BE2C (cell line): Measurements from ENCODE around the gene TMUB2.

Experiments
- DNase-seq: peaks from one replicate; pipeline ENCODE4 v3.0.0-alpha.2; 2020
- H3K27me3 ChIP-seq: fragments of 250-450 bp; sonication (Bioruptor Pico); 2 replicates; pipeline ENCODE4 v1.5.1; 2020; ENCODE audit warnings: mild to moderate bottlenecking
- H3K36me3 ChIP-seq: fragments of 250-450 bp; sonication (Bioruptor Pico); 2 replicates; pipeline ENCODE4 v1.5.1; 2020; ENCODE audit warnings: mild to moderate bottlenecking
- H3K4me1 ChIP-seq: fragments of 250-450 bp; sonication (Bioruptor Pico); 2 replicates; pipeline ENCODE4 v1.5.1; 2020
- H3K4me3 ChIP-seq: 2 replicates; pipeline ENCODE4 v1.5.1; 2011; ENCODE audit warnings: low read depth, low read length
- H3K9me3 ChIP-seq: fragments of 250-450 bp; sonication (Bioruptor Pico); 2 replicates; pipeline ENCODE4 v1.5.1; 2020
- TF ChIP-seq, protein P1 (sequence below): IDR thresholded peaks from 2 replicates; pipeline ENCODE4 v1.5.1; 2012; ENCODE audit warnings: mild to moderate bottlenecking, low read depth, low read length

TMUB2 gene

DNA sequence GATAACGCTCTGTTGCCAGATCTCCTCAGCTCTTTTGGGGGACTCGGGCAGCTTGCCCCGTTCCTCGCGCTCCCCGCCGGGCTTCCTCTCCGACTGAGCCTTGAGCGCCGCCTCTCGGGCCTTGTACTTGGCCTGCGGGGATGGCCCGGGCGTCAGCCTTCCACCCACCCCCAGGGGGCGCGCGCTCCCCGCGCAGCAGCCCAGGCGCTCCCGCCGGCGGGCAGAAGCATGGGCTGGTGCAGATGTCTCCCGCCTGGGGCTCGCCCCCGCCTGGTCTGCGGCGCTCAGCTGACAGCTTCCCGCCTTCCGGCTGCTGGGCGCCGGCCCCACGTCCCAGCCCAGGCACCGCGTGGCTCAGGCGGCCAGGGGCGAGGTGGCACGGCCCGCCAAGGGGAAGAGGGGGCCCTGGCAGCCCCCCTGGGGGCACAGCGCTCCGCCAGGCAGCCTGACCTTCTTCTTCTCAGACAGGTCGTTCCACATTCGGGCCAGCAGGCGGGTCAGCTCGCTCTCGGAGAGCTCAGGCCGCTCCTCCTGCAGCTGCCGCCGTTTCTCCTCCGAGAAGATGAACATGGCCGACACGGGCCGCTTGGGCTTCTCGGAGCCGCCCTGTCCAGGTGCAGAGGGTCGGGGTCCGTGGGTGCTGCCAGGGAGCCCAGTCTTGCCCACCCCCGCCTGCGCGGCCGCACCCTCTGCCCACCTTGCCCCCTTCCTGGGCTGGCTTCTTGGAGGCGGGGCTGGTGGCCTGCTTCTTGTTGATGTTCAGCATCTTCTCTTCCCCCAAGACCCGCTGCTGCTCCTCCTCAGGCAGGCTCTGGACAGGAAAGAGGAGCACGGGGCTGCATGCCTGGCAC lies 23.8 kb downstream of the TMUB2 start:
- H3K27me3 ChIP-seq: no peaks in the 10 kb centered on the region
- no peak overlapping the region for H3K4me3 ChIP-seq
- peaks cover 58% of the 10 kb centered on the region for H3K36me3 ChIP-seq

DNA sequence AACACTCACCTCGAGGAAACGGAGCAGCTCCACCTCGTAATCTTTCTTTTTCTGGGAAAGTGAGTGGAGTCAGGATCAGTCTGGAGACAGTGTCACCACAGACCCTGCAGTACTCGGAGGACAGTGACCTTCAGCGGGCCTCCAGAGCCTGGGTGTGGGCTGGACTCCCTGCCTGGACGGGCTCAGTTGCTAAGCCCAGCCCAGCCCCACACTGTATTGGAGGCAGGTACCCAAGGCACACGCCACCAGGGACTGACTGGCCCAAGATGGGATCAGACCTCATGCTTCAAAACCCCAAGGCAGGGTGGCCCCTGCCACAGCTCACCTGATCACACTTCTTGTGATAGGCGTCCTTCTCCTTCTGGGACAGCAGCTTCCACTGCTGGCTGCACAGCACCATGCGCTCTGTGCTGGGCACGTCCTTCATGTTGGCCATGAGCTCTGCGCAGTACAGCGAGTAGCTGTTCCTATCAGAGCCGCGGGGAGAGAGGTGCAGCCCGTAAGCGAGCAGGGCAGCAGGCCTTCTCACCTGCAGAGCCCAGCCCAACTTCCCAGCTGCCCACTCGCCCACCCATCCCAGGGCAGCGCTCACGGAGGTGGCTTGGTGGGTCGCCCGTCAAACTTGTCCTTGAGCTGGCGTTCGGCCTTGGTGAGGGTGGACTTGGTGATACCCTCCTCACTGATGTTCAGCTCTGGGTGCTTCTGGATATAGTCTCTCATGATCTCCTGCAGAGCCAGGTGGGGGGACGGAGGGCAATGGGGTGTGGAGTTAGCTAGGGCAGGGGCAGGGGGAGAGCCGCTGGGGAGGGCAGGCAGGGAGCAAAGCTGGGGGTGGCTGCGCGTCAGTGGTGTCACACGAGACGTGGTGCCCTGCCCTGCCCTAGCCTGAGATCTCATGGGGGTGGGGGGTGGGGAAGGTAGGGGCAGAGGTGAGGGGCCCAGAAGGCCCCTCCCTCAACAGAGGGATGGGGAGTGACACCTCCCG lies 24.8 kb downstream of the TMUB2 start:
- no peaks in the 10 kb centered on the region for H3K9me3 ChIP-seq
- no peak for DNase-seq
- peaks cover 6% of the 10 kb centered on the region for H3K4me1 ChIP-seq
- TF ChIP-seq, protein P1, sequence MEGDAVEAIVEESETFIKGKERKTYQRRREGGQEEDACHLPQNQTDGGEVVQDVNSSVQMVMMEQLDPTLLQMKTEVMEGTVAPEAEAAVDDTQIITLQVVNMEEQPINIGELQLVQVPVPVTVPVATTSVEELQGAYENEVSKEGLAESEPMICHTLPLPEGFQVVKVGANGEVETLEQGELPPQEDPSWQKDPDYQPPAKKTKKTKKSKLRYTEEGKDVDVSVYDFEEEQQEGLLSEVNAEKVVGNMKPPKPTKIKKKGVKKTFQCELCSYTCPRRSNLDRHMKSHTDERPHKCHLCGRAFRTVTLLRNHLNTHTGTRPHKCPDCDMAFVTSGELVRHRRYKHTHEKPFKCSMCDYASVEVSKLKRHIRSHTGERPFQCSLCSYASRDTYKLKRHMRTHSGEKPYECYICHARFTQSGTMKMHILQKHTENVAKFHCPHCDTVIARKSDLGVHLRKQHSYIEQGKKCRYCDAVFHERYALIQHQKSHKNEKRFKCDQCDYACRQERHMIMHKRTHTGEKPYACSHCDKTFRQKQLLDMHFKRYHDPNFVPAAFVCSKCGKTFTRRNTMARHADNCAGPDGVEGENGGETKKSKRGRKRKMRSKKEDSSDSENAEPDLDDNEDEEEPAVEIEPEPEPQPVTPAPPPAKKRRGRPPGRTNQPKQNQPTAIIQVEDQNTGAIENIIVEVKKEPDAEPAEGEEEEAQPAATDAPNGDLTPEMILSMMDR: no peak
- no peaks in the 10 kb centered on the region for H3K27me3 ChIP-seq
- H3K4me3 ChIP-seq: no peak overlapping the region
- peaks cover 68% of the 10 kb centered on the region for H3K36me3 ChIP-seq

More for the DNA sequence above, 23.8 kb downstream of the TMUB2 start:
- Histone ChIP-seq H3K4me1 (peaks cover 6% of the 10 kb centered on the region), H3K9me3 (no peaks in the 10 kb centered on the region)
- DNase-seq: peak; percentile 94
- TF ChIP-seq, protein P1: peak; percentile 96

DNA sequence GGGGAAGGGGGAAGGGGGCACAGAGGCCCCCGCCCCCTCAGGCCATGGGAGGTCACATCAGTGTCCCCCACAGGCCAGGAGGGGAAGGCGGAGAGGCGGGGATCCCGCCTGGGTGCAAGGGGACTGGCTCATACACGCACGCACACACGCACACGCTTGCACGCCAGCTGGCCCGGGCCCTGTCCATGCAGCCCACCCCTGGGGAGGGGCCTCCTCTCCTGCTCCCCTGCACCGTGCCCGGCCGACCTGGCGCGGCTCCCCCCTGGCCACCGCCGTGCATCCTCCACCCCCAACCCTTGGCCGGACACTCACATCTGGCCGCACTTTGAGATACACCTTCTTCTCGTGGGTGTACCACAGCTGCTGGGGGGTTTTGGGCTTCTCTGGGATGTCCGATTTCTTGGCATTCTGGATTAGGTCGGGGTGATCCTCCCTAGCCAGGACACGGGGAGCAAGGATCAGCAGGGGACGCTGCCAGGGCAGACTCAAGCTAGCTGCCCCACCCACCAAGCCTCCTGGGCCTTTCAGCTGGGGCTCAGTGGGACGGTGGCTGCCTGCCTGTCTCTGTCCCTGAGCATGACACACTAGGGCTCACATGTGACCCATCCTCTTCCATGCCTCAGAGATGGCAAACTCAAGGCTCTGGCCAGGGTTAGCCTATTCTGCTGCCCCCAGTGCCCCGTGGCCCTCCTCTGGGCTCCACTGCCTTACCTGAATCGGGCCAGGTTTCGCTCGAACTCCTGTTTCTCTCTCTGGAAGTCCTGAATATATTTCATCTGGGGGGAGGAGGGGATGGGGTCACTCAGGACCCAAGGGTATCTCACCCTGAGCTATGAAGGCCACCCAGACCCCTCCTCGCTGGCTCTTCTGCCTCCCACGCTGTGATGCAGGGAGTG lies 26.0 kb downstream of the TMUB2 start:
- Histone ChIP-seq H3K4me1 (peaks cover 6% of the 10 kb centered on the region), H3K4me3 (no peak overlapping the region), H3K36me3 (peaks cover 71% of the 10 kb centered on the region), H3K9me3 (no peaks in the 10 kb centered on the region), H3K27me3 (no peaks in the 10 kb centered on the region)
- TF ChIP-seq, protein P1: no peak
- no peak for DNase-seq

DNA sequence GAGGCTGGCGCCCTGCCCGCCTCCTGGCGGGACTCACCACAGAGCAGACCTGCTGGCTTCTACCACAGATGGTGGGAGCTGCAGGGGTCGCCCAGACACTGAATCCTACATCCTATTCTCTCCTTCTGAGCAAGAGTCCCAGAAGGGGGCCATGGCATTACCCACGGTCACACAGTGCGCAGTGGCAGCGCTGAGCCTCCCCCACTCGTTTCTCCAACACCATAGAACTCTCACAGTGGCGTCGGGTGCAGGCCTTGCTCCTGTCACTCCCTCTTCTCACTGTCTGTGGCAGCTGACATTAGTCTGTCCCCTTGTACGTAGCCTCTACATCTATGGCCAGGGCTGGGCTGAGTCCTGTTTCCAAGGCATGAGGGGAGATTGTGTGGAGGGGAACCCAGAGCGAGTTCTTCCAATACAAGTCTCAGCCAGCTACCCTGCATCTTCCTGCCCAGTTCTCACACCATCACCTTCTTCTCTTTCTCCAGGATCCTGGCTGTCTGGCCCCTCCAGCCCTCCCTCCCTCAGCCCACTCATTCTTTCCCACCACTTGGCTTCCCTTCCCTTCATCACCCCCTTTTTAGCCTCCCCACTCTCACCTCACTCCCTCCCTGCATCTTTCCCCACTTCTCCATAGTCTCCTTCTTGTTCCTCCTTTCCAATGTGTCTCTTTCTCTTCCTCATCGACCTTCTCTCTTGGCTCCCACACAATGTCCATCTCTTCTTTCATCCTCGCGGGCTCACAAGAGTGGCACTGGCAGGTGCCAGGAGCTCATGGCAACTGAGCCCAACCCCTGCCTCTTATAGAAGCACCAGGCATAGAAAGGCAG lies 26.8 kb downstream of the TMUB2 start:
- H3K27me3 ChIP-seq: no peaks in the 10 kb centered on the region
- H3K4me3 ChIP-seq: no peak overlapping the region
- DNase-seq: peak; percentile 35
- no peaks in the 10 kb centered on the region for H3K9me3 ChIP-seq
- H3K36me3 ChIP-seq: peaks cover 65% of the 10 kb centered on the region
- peaks cover 6% of the 10 kb centered on the region for H3K4me1 ChIP-seq
- TF ChIP-seq, protein P1: no peak

DNA sequence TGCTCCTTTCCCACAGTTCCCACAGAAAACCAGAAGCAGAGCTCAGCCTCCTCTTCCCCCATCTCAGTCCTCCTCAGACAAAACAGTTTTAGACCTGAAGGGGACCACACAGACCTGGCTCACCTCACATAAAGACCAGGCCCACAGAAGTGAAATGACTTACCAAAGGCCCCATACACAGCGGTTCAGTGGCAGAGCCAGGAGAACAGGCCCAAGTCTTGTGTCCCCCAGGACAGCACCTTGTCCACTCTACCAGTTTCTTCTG lies 27.4 kb downstream of the TMUB2 start:
- H3K4me3 ChIP-seq: no peak overlapping the region
- H3K27me3 ChIP-seq: no peaks in the 10 kb centered on the region
- peaks cover 6% of the 10 kb centered on the region for H3K4me1 ChIP-seq
- TF ChIP-seq, protein P1: no peak
- peaks cover 60% of the 10 kb centered on the region for H3K36me3 ChIP-seq
- no peak for DNase-seq
- H3K9me3 ChIP-seq: no peaks in the 10 kb centered on the region
